Measurements from ENCODE around the gene LEMD3.

LEMD3 gene

DNA sequence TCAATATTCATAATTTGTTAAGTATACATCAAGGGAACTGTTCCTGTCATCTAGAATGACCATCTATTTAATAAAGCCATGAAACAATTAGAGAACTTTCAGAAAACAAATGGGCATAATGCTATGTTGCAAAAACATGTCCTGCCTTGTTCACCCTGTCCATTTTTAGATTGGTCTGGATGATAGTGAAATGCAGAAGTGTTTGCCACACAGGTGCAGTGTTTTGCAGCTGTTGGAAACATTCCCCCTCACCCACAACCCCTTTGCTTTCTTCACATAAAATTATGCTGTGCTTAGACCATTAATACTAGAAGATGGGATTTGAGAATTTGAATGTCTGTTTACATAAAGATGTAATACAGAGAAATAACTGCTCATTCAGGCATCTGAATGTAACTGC, 36.5 kb downstream of the LEMD3 start:
- TF ChIP-seq CTCF (IDR thresholded peaks at IDR 0.05; ENCODE audit: insufficient read depth, missing control alignments), result no peak
- DNase-seq (ENCODE audit: insufficient read length, low spot score) (no peak), FAIRE-seq (no peak)

DNA sequence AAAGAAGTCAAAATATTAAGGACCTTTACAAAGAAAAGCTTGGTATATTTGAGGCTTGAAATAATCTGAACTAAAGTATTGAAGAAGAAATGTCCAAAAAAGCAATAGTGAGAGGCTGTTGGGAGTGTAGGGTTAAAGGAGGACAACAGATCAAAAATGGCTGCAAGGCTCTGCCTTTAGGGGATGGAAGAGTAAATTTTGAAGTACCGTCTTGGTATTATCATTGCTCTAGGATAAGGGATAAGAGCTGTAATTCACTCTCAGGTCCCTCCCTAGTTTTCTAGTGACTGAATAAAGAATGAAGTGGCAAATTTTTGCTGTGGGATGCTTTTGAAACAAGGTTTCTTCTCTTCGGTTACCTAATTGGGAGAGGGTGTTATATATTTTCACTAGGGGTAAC, 38.7 kb downstream of the LEMD3 start:
- TF ChIP-seq CTCF (IDR thresholded peaks at IDR 0.05; ENCODE audit: insufficient read depth, missing control alignments), result no peak
- no peak for DNase-seq (ENCODE audit: insufficient read length, low spot score)
- FAIRE-seq, result no peak

GRCh38 chr12:65208964-65209654, 39.7 kb downstream of the LEMD3 start:
- no peak for TF ChIP-seq CTCF (IDR thresholded peaks at IDR 0.05; ENCODE audit: insufficient read depth, missing control alignments)
- FAIRE-seq (no peak), DNase-seq (ENCODE audit: insufficient read length, low spot score) (no peak)

- DNase-seq (ENCODE audit: insufficient read length, low spot score) (no peak), FAIRE-seq (no peak)
- no peak for TF ChIP-seq CTCF (IDR thresholded peaks at IDR 0.05; ENCODE audit: insufficient read depth, missing control alignments)
These were observed 40.3 kb downstream of the LEMD3 start for GRCh38 chr12:65209655-65210043.

DNA sequence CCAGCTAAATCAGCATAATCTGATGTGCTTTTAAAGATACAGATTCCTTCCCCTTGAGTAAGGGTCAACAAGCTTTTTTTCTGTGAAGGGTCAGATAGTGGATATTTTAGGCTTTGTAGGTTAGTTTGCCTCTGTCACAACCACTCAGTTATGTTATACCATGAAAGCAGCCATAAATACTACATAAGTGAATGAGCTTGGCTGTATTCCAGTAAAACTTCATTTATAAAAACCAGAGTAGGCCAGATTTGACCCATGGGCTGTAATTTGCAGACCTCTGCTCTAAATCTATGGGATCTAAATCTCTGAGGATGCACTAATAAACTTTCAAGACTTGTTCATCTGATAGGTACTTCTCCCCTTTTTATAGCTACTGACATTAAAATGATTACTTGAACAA, 47.7 kb downstream of the LEMD3 start:
- DNase-seq (ENCODE audit: insufficient read length, low spot score) (no peak), FAIRE-seq (no peak)
- no peak for TF ChIP-seq CTCF (IDR thresholded peaks at IDR 0.05; ENCODE audit: insufficient read depth, missing control alignments)

DNA sequence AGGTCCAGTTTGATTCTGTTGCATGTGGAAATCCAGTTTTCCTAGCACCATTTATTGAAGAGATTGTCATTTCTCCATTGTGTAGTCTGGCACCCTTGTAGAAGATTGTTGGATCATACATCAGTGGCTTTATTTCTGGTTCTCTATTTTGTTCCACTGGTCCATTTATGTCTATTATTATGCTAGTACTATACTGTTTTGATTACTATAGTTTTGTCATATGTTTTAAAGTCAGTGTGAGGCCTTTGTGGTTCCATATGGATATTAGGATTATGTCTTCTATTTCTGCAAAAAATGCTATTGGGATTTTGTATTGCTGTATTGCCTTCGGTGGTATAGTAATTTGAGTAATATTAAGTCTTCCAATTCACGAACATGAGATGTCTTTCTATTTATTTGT, 51.4 kb downstream of the LEMD3 start:
- TF ChIP-seq CTCF (IDR thresholded peaks at IDR 0.05; ENCODE audit: insufficient read depth, missing control alignments), result no peak
- DNase-seq (ENCODE audit: insufficient read length, low spot score), result no peak
- FAIRE-seq, result no peak

GRCh38 chr12:65229441-65229840, 60.1 kb downstream of the LEMD3 start:
- DNase-seq (ENCODE audit: insufficient read length, low spot score) (no peak), FAIRE-seq (no peak)
- TF ChIP-seq CTCF (IDR thresholded peaks at IDR 0.05; ENCODE audit: insufficient read depth, missing control alignments), result no peak

All from D721Med (cell line).